Measurements from ENCODE around the gene C3orf22.

C3orf22 gene

DNA sequence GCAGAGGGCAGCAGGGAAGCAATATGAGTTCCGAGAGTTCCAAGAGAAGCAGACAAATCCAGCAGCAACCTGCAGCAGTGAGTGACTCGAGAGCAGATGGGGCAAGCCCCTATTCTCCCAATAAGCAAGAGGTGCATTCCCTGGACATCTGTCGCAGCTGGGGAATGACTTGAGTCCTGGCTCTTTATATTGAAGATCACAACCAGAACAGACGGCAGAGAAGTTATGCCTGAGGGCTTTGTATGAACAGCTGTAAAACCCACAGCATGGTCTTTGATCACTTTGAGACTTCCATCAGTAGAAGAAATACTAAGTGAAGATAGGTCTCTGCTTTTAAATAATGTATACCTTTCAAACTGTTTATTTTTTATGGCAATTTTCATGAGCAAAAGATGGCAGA is 23.6 kb upstream of the C3orf22 start:
- TF ChIP-seq, protein P1, sequence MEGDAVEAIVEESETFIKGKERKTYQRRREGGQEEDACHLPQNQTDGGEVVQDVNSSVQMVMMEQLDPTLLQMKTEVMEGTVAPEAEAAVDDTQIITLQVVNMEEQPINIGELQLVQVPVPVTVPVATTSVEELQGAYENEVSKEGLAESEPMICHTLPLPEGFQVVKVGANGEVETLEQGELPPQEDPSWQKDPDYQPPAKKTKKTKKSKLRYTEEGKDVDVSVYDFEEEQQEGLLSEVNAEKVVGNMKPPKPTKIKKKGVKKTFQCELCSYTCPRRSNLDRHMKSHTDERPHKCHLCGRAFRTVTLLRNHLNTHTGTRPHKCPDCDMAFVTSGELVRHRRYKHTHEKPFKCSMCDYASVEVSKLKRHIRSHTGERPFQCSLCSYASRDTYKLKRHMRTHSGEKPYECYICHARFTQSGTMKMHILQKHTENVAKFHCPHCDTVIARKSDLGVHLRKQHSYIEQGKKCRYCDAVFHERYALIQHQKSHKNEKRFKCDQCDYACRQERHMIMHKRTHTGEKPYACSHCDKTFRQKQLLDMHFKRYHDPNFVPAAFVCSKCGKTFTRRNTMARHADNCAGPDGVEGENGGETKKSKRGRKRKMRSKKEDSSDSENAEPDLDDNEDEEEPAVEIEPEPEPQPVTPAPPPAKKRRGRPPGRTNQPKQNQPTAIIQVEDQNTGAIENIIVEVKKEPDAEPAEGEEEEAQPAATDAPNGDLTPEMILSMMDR (conservative IDR thresholded peaks at IDR 0.05; ENCODE audit: low read depth): no peak
- ChIA-PET POLR2A (ENCODE audit: low non-redundant PET) (no interaction called here), CTCF (no interaction called here)
- no peak for DNase-seq (ENCODE audit: low spot score)
- H3K27ac ChIP-seq: no peak overlapping the region

DNA sequence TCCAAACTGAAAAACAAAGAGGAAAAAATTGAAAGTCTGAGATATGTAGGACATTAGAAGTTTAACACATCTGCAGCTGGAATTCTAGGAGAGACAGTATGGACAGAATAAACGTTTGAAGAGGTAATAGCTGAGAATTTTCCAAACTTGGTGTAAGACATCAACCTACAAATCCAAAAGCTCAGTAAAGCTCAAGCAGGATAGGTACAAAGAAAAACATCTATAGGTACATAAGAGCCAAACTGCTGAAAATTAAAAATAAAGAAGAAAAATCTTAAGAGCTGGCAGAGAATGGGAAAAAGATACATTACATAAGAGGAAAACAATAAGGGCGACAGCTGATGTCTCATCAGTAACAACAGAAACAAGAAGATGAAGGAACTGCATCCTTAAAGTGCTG is 22.8 kb upstream of the C3orf22 start:
- TF ChIP-seq, protein P1 (conservative IDR thresholded peaks at IDR 0.05; ENCODE audit: low read depth): no peak
- DNase-seq (ENCODE audit: low spot score): no peak
- POLR2A ChIA-PET (ENCODE audit: low non-redundant PET): no interaction called here
- no peak overlapping the region for H3K27ac ChIP-seq
- CTCF ChIA-PET: interaction anchor here (0.6 kb wide), 1 partner anchor 47 kb away, joined by 3 read pairs; no protein-coding TSS in a partner anchor

DNA sequence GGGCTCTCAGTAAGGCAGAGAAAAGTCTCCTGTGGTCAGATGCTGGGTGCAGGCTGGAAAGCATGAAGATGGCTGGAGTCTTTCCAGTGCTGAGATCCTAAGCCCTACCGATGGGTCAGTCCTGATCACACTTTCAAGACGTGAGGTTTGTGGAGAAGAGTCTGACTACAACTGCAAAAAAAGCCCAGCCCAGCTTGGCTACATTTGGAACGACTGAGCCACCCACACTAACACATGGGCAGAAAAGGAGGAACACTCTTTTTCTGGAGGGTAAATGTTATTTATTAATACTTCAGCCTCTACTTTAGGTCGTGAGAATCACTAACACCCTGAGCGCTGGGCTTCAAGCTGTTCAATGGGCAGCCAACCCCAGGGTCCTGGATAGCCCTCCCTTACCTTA is 22.0 kb upstream of the C3orf22 start:
- CTCF ChIA-PET: no interaction called here
- POLR2A ChIA-PET (ENCODE audit: low non-redundant PET): no interaction called here
- DNase-seq (ENCODE audit: low spot score): no peak
- no peak overlapping the region for H3K27ac ChIP-seq
- TF ChIP-seq, protein P1 (conservative IDR thresholded peaks at IDR 0.05; ENCODE audit: low read depth): no peak

DNA sequence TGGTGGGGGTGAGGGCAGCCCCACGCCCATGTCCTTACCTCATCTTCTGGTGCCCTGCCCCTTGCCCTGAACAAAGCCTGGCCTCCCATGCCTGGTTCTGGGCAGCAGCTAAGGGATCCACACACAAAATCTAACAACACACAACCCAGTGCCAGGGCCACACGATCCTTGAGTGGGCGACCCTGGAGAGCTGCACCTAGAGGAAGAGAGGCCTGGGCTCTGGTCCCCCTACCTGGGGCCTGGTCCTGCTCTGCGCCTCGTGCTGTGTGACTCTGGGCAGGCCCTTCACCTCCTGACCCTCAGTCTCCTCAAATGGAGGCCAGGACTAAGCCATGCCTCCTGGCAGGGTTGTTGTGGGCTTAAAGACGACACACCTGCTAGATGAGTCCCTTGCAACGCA is 20.0 kb upstream of the C3orf22 start:
- H3K27ac ChIP-seq: no peak overlapping the region
- POLR2A ChIA-PET (ENCODE audit: low non-redundant PET): no interaction called here
- CTCF ChIA-PET: no interaction called here
- TF ChIP-seq, protein P1 (conservative IDR thresholded peaks at IDR 0.05; ENCODE audit: low read depth): no peak
- no peak for DNase-seq (ENCODE audit: low spot score)

DNA sequence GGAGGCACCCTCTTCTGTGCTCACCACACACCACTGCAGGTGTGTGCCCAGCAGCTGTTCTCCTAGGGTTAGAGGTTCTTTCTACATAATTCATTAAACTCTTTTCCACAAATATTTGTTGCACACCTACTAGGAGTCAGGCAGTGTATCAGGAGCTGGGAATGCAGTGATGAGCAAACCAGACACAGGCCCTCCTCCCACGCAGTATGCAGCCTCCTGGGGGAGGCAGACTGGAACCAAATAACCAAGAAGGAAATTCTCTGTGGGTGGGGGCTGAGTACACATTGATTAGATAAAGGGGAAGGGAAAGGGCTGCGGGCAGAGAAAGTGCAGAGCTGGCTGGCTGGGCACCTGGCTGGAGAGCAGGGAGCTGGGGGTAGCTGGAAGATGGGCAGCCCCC is 18.5 kb upstream of the C3orf22 start:
- H3K27ac ChIP-seq: no peak overlapping the region
- TF ChIP-seq, protein P1 (conservative IDR thresholded peaks at IDR 0.05; ENCODE audit: low read depth): no peak
- DNase-seq (ENCODE audit: low spot score): no peak
- ChIA-PET CTCF (no interaction called here), POLR2A (ENCODE audit: low non-redundant PET) (no interaction called here)

DNA sequence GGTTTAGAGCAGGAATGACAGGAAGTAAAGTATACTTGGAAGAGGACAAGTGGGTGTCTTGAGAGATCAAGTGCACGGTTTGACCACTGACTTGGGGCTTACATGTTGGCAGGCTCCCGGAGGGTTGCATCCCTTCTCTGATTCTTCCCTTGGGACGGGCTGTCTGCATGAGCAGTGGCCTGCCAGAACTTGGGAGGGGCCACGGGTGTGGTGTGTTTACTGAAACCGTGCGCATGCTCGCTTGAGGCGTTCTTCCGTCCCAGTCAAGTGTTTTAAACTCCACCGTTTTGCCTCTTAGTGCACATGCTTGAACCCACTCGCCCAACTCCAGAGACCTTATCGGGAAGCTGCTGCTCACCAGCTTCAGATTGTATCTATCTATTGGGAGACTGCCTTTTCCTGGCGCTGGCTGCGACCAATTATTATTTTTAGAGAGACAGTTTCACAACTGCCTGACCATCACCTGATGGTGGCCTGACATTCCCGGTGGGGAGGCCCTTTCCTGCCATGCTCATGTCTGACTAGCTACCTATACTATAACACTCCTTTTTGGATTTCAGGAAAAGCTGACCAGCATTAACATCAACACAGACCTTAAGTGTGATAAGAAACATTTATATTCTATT is 14.9 kb upstream of the C3orf22 start:
- ChIA-PET CTCF (interaction anchor here (0.5 kb wide), 1 partner anchor 50 kb away, joined by 3 read pairs; no protein-coding TSS in a partner anchor), POLR2A (ENCODE audit: low non-redundant PET) (no interaction called here)
- TF ChIP-seq, protein P1 (conservative IDR thresholded peaks at IDR 0.05; ENCODE audit: low read depth): no peak
- no peak for DNase-seq (ENCODE audit: low spot score)
- H3K27ac ChIP-seq: no peak overlapping the region
